GM19397 (cell line): ENCODE results near the gene RANBP3.
A peak's percentile ranks its signal among the peaks of the same experiment; 100 is the strongest.
"Not testable (repeated sequence)": the region's sequence is repeated elsewhere in the genome, so short reads cannot be mapped to it uniquely, and the experiment has no call there.

ENCODE experiments used
- ATAC-seq: cut with Tn5 transposase; IDR thresholded peaks from one replicate; pipeline ENCODE4 v1.9.1; 2021; ENCODE audit warnings: mild to moderate bottlenecking, moderate library complexity; ENCODE audit not compliant: unreplicated experiment

Gene RANBP3

GRCh38 chr19:5987077-5987818 lies 9.3 kb upstream of the RANBP3 start:
- no peak for ATAC-seq

GRCh38 chr19:5985837-5986236 lies 7.9 kb upstream of the RANBP3 start:
- not testable (repeated sequence) for ATAC-seq

DNA sequence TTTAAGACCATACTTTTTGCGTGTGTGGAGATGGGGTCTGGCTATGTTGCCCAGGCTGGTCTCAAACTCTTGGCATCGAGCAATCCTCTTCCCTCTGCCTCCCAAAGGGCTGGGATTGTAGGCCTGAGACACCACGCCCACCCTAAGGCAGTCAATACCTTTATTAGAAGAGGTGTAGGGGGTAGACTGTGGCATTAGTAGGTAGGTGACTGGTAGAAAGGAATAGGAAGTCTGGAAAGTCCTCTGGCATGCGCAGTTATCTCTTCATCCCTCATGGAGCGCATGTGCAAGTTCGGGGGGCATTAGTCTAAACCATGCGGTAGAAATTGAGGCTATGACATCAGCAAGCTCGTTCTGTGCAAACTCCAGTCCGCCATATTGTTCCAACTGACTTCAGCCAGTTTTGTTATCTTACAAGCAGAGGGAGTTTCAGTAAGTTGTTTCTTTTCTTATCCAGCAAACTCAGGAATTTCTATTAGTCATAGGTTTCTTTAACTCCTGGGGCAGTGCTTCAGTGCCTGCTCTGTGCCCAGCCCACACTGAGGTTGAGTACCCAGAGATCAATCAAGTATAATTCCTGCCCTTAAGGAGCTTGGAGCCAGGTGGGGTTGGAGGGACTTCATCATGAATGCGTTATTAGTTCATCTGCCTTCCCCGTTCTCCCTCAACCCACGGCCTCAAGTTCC lies 7.3 kb upstream of the RANBP3 start:
- ATAC-seq, result no peak

- ATAC-seq, result no peak
Observed at GRCh38 chr19:5984600-5984999, 6.7 kb upstream of the RANBP3 start.

GRCh38 chr19:5983367-5983955 lies 5.5 kb upstream of the RANBP3 start:
- no peak for ATAC-seq

DNA sequence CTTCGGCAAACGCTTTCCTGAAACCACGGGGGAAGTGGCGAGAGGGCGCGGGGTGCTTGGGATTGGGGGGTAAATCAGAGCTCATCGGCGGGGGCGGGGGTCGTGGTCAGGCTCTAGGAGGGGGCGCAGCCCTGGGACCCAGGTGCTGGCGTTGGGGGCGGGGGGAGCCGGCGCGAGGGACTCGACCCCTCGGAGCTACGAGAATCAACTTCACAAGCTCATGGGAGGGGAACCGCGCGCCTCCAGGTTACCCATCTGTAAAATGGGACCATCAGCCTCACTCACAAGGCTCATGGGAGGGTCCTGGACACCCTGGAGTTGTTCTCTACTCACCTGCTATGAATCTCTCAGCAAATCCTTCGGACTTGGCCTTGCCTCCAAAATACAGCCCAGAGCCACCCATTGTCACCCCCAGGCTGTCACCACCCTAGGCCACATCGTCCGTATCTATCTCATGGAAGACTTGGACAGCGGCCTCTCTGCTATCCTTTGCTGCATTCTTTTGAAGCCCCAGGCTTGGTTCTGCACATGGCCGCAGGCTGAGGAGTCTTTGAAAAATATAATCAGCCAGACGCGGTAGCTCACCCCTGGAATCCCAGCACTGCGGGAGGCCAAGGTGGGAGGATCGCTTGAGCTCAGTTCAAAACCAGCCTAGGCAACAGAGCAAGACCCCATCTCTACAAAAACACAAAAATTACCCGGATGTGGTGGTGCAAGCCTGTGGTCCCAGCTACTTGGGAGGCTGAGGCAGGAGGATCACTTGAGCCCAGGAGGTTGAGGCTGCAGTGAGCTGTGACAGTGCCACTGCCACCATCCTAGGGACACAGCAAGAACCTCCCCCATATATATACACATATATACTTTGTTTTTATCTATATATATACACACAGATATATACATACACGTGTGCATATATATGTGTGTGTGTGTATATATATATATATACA lies 939 bp upstream of the RANBP3 start:
- ATAC-seq, result no peak

GRCh38 chr19:5977222-5977784 lies 637 bp downstream of the RANBP3 start:
- no peak for ATAC-seq

- ATAC-seq, result no peak
Observed at GRCh38 chr19:5976768-5977167, 1.2 kb downstream of the RANBP3 start.

DNA sequence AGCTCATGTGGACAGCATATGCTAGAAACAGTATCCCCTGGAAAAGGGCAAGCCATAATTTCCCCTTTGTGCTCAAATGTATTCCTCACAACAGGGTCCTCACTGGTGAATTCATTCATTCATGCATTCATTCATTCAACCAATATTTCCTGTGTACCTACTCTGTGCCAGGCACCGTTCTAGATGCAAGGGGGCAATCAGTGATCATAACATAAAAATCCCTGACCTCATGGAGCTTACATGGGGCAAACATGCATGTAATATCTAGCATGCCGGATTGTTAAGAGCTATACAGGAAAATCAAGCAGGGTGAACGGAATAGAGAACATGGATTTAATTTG lies 2.6 kb downstream of the RANBP3 start:
- no peak for ATAC-seq

DNA sequence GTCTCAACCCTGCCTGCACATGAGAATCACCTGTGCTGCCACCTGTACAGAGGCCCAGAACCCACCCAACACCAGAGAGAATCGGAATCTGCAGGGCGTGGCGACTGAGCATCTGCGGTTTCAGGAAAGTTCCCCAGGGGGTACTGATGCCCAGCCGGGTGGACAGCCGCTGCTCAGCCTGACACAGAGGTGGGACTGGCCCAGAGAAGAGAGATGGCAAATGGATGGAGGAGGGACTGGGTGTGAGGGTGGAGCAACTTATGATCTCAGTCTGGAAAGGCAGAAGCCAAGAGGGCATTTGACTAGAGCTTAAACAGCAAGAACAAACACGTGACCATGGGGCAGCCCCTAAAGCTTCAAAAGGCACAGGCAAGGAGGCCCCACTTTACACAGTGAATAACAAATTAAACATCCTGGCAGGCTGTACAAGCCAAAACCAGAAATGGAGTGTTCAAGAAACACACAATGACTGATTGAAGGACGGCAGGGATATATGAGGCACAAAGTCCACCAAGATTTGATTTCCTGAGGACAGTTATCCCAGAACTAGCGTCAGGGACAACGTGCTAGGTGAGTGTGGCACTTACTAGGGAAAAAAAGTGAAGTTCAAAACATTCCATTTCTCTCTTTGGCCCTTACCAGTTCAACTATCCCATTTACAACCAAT lies 3.1 kb downstream of the RANBP3 start:
- no peak for ATAC-seq

GRCh38 chr19:5973867-5974635 lies 3.9 kb downstream of the RANBP3 start:
- ATAC-seq, result no peak

DNA sequence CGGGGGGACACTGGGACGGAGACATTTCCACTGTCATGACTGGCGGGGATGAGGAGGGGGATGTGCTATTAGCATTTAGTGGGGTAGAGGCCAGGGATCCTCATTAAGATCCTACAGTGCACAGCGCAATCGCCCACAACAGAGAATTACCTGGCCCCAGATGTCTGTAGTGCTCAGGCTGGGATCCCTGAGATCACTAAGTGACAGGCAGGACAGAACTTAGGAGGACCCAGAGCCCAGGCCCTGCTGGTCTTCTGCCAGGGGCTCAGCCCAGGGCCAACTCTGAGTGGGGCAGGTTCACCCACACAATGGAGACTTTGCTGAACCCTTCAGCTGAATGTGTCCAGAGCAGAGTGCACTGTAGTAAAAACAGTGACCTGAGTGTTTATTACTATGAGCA lies 4.6 kb downstream of the RANBP3 start:
- no peak for ATAC-seq

DNA sequence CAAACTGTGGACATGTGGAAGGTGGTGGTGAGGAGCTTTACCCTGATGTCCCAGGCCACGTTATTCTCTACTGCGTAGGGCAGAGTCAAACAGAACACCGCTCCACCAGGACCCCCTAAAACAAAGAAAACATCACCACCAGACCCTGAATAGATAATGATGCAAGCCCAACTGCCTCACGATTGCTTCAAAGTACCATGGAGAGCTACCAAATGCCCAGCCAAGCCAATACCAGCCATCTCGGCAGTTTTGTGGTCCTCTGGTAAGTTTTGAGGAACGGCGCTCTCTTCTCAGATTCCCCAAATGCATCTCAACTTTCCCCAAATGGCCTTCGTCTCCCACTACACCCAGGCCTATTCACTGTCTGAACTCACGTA lies 5.6 kb downstream of the RANBP3 start:
- no peak for ATAC-seq

- no peak for ATAC-seq
Observed at GRCh38 chr19:5971714-5972354, 6.1 kb downstream of the RANBP3 start.

GRCh38 chr19:5969476-5969875 lies 8.5 kb downstream of the RANBP3 start:
- no peak for ATAC-seq

DNA sequence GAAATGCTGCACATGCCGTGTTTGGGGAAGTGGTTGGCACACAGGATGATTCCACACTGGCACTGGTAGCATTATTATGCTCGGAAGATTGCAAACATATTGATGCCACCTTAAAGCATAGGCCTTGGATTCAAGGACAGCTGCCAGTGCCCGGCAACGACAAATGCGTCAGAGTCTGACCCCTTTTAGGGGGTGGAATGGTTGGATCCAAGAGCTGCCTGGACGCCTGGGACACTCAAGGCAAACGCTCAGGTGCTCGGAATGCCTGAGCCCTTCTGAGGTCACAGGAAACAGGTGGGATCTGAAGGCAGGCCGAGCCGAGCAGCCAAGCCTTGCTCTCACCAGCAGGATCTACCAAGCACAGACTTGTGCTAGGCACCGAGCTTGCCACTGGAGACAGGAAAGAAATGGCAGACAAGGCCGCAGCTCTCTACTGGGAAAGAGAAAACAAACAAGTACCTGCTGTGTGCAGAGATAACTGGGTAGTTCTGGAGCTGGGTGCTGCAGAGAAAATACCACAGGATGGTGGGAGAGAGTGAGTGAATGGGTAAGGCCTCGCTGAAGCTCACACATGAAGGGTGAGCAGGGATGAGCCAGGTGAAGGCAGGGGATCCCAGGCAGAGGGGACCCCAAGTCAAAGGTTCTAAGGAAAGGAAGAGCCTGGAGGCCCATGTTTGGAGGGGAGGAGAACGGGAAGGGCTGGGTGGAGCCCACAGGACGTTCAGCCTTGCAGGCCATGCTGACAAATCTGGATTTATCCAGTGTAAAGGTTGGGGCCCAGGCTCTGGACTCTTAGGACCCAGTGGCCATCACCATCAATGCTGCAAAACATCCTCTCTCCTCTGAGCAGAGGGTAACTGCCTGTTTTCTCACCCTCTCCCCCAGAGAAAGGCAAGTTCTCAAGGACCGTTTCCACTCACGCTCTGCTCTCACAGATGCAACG lies 9.2 kb downstream of the RANBP3 start:
- no peak for ATAC-seq

GRCh38 chr19:5967994-5968430 lies 9.9 kb downstream of the RANBP3 start:
- peak; percentile 56 for ATAC-seq

- no peak for ATAC-seq
Observed at GRCh38 chr19:5967571-5967970, 10.4 kb downstream of the RANBP3 start.
